HG03565 (cell line): ENCODE measurements around the gene KLK15.

ENCODE experiments used
- ATAC-seq: cut with Tn5 transposase; IDR thresholded peaks from one replicate; pipeline ENCODE4 v1.9.1; 2021; ENCODE audit warnings: mild to moderate bottlenecking, moderate library complexity; ENCODE audit not compliant: unreplicated experiment

Gene KLK15

GRCh38 chr19:50779504-50780457, 53.6 kb downstream of the KLK15 start:
- no peak for ATAC-seq

DNA sequence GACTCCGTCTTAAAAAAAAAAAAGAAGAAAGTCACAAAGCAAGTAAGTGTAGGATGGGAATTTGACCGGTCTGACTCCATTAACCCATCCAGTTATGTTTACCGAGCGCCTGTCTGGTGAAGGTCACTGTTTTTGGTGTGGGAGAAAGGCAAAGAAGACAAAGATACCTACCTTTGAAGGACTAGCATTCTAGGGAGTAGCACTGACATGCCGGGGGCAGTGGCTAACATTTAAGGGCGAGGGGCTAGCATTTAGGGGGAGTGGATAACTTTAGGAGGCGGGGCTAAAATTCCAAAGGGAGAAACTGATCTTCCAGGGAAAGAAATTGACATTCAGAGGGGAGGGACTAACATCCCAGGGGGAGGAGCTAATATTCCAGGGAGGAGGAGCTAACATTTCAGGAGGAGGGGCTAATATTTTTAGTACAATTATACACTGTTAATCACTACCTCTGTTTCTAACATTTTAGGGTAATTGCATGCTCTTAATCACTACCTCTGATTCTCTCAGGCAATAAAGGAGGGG, 54.4 kb downstream of the KLK15 start:
- no peak for ATAC-seq

- ATAC-seq = no peak
These were observed 55.5 kb downstream of the KLK15 start for GRCh38 chr19:50777830-50778303.

DNA sequence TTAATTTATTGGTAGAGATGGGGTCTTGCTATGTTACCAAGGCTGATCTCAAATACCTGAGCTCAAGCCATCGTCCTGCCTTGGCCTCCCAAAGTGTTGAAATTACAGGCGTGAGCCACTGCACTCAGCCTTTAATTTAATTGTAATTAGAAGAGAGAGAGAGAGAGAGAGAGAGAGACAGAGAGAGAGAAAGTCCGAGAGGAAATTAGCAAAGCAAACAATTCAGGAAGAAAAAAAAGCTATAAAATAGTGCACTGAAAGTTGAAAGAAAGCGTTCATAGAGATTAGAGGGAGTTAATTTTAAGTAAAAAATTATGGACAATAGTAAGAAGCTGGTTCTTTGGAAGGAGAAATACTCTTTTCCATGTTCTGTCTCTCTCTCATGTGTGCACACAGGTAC, 56.1 kb downstream of the KLK15 start:
- ATAC-seq = no peak

DNA sequence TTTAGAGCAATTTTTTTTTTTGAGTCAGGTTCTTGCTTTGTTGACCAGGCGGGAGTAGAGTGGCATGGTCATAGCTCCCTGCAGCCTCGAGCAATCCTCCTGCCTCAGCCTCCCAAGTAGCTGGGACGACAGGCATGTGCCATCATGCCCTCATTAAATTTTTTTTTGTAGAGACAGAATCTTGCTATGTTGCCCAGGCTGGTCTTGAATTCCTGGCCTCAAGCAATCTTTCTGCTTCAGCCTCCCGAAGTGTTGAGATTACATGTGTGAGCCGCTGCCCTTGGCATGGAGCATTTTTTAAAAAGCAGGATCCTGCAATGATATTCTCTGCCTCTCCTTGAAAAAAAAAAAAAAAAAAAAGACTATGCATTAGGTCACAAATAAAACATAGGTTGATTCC, 57.2 kb downstream of the KLK15 start:
- ATAC-seq = no peak
